MV-4-11 (cell line): Measurements from ENCODE around the gene TUBA4A.
"Not testable (repeated sequence)": the region's sequence is repeated elsewhere in the genome, so short reads cannot be mapped to it uniquely, and the experiment has no call there.

ENCODE experiments used
- DNase-seq: peaks from one replicate; lab custom pipeline; 2025; lab: John Stamatoyannopoulos, UW

TUBA4A gene

GRCh38 chr2:219268294-219268693 lies 14.6 kb upstream of the TUBA4A start:
- DNase-seq, result no peak

GRCh38 chr2:219266886-219267285 lies 13.2 kb upstream of the TUBA4A start:
- no peak for DNase-seq

GRCh38 chr2:219266232-219266631 lies 12.5 kb upstream of the TUBA4A start:
- DNase-seq, result no peak

- DNase-seq, result no peak
Observed at GRCh38 chr2:219261024-219261855, 7.5 kb upstream of the TUBA4A start.

- DNase-seq, result not testable (repeated sequence)
Observed at GRCh38 chr2:219258942-219259341, 5.2 kb upstream of the TUBA4A start.

- peak; percentile 81 for DNase-seq
Observed at GRCh38 chr2:219254590-219255201, 978 bp upstream of the TUBA4A start.

GRCh38 chr2:219252900-219253752 lies 592 bp downstream of the TUBA4A start, which contains the start of gene TUBA4B:
TUBA4B (plus strand) TSS chr2:219253243; CDS start chr2:219253408, 165 bp downstream.
- peak; percentile 67 for DNase-seq

GRCh38 chr2:219252570-219252899 lies 1.2 kb downstream of the TUBA4A start:
- DNase-seq, result no peak

- no peak for DNase-seq
Observed at GRCh38 chr2:219252084-219252483, 1.6 kb downstream of the TUBA4A start.

GRCh38 chr2:219251656-219252055 lies 2.1 kb downstream of the TUBA4A start:
- peak; percentile 27 for DNase-seq

- DNase-seq, result peak; percentile 48
Observed at GRCh38 chr2:219250049-219250781, 3.5 kb downstream of the TUBA4A start.

- peak; percentile 43 for DNase-seq
Observed at GRCh38 chr2:219249203-219249980, 4.3 kb downstream of the TUBA4A start.

- DNase-seq, result no peak
Observed at GRCh38 chr2:219248845-219249202, 4.9 kb downstream of the TUBA4A start.

GRCh38 chr2:219247678-219248642 lies 5.8 kb downstream of the TUBA4A start:
- DNase-seq, result peak; percentile 44

GRCh38 chr2:219246559-219246958 lies 7.2 kb downstream of the TUBA4A start:
- DNase-seq, result no peak

- no peak for DNase-seq
Observed at GRCh38 chr2:219245899-219246230, 7.9 kb downstream of the TUBA4A start.

GRCh38 chr2:219245148-219245898 lies 8.4 kb downstream of the TUBA4A start, which contains the start of the genes GLB1L and STK16:
GLB1L (minus strand) TSS chr2:219245444; CDS start chr2:219243573, 1,871 bp downstream.
STK16 (plus strand) TSS chr2:219245479; CDS start chr2:219246000, 521 bp downstream.
- DNase-seq, result peak; percentile 87

- no peak for DNase-seq
Observed at GRCh38 chr2:219244789-219245147, 8.9 kb downstream of the TUBA4A start.

GRCh38 chr2:219243291-219243761 lies 10.4 kb downstream of the TUBA4A start:
- DNase-seq, result no peak
